ENCODE results near the gene TMEM205. TPM values are rescaled to one million over a fixed set of nuclear protein-coding genes. Genes with fewer than 3 reads are reported as not detected.
A peak's percentile ranks its signal among the peaks of the same experiment; 100 is the strongest.
"Not testable (repeated sequence)": the region's sequence is repeated elsewhere in the genome, so short reads cannot be mapped to it uniquely, and the experiment has no call there.

Gene TMEM205
- total RNA-seq, 2 donors from 2014 or later: 176 to 197 TPM

- Histone ChIP-seq H3K27ac (peak overlapping the region in 3 of 4 donors; percentile 58 to 70 (median 68)), H3K36me3 (replicated peaks in 1 of 2; ENCODE audit: insufficient read depth in 1 of 2, low read depth in 2 of 2) (peaks cover 0 to 19% of the 10 kb centered on the region in 2 donors), H3K9me3 (no peaks in the 10 kb centered on the region), H3K4me1 (peaks cover 28% of the 10 kb centered on the region), H3K4me3 (no peak overlapping the region), H3K27me3 (no peaks in the 10 kb centered on the region)
- peak; percentile 79 for ATAC-seq
- WGBS, 2 donors: 35 to 42% methylated on average over 7 to 10 of the region's 10 CpGs
- intact Hi-C loops (cut with DNase I): no loop called here
- peak in 1 of 3 donors; percentile 7 for TF ChIP-seq POLR2A (IDR thresholded peaks at IDR 0.05)
- TF ChIP-seq CTCF (IDR thresholded peaks at IDR 0.05): no peak
- peak; percentile 56 to 84 (median 74) for DNase-seq
Measured at GRCh38 chr19:11324079-11324661, 21.9 kb downstream of the TMEM205 start.

- peaks cover 0 to 16% of the 10 kb centered on the region in 2 donors for H3K36me3 ChIP-seq (replicated peaks in 1 of 2; ENCODE audit: insufficient read depth in 1 of 2, low read depth in 2 of 2)
- H3K4me3 ChIP-seq: no peak overlapping the region
- DNase-seq: no peak
- H3K4me1 ChIP-seq: peaks cover 28% of the 10 kb centered on the region
- no peak for TF ChIP-seq POLR2A (IDR thresholded peaks at IDR 0.05)
- no peak for TF ChIP-seq CTCF (IDR thresholded peaks at IDR 0.05)
- H3K27me3 ChIP-seq: no peaks in the 10 kb centered on the region
- 54 to 64% methylated on average over 3 to 5 of the region's 5 CpGs for WGBS, 2 donors
- peak; percentile 3 for ATAC-seq
- no peaks in the 10 kb centered on the region for H3K9me3 ChIP-seq
- H3K27ac ChIP-seq: peak overlapping the region in 3 of 4 donors; percentile 58 to 70 (median 68)
- intact Hi-C loops (cut with DNase I): no loop called here
Measured at GRCh38 chr19:11323601-11324078, 22.4 kb downstream of the TMEM205 start.

GRCh38 chr19:11322269-11323024, 23.6 kb downstream of the TMEM205 start:
- Histone ChIP-seq H3K27ac (peak overlapping the region in 1 of 4 donors; percentile 20), H3K4me1 (peaks cover 28% of the 10 kb centered on the region), H3K9me3 (no peaks in the 10 kb centered on the region), H3K36me3 (replicated peaks in 1 of 2; ENCODE audit: insufficient read depth in 1 of 2, low read depth in 2 of 2) (peaks cover 0 to 9% of the 10 kb centered on the region in 2 donors), H3K4me3 (no peak overlapping the region), H3K27me3 (no peaks in the 10 kb centered on the region)
- intact Hi-C loops (cut with DNase I): no loop called here
- TF ChIP-seq CTCF (IDR thresholded peaks at IDR 0.05) (no peak), POLR2A (IDR thresholded peaks at IDR 0.05) (no peak)
- 24 to 38% methylated on average over 7 of the region's 7 CpGs for WGBS, 2 donors
- no peak for DNase-seq
- ATAC-seq: no peak

- no peaks in the 10 kb centered on the region for H3K9me3 ChIP-seq
- intact Hi-C loops (cut with DNase I): no loop called here
- H3K27me3 ChIP-seq: no peaks in the 10 kb centered on the region
- no peak for DNase-seq
- WGBS, 2 donors: 51 to 60% methylated on average over 14 of the region's 14 CpGs
- H3K4me1 ChIP-seq: peaks cover 28% of the 10 kb centered on the region
- peak in 2 of 7 experiments; percentile 17 to 28 for TF ChIP-seq CTCF (IDR thresholded peaks at IDR 0.05)
- TF ChIP-seq POLR2A (IDR thresholded peaks at IDR 0.05): no peak
- H3K4me3 ChIP-seq: no peak overlapping the region
- ATAC-seq: no peak
- H3K27ac ChIP-seq: no peak overlapping the region
- H3K36me3 ChIP-seq (replicated peaks in 1 of 2; ENCODE audit: insufficient read depth in 1 of 2, low read depth in 2 of 2): peaks cover 0 to 2% of the 10 kb centered on the region in 2 donors
Measured at GRCh38 chr19:11321191-11322126, 24.6 kb downstream of the TMEM205 start.

- H3K27ac ChIP-seq; DNase-seq; ATAC-seq; H3K4me3 ChIP-seq; intact Hi-C loops (cut with DNase I); H3K36me3 ChIP-seq (replicated peaks in 1 of 2; ENCODE audit: insufficient read depth in 1 of 2, low read depth in 2 of 2); H3K9me3 ChIP-seq; H3K27me3 ChIP-seq: not testable (repeated sequence)
- peaks cover 28% of the 10 kb centered on the region for H3K4me1 ChIP-seq
- WGBS, 2 donors: 70 to 81% methylated on average over 9 of the region's 9 CpGs
Measured at GRCh38 chr19:11320278-11320995, 25.6 kb downstream of the TMEM205 start.
